OCI-LY3 (cell line): ENCODE measurements around the gene KNL1.
"Not testable (repeated sequence)": the region's sequence is repeated elsewhere in the genome, so short reads cannot be mapped to it uniquely, and the experiment has no call there.

Experiments
- H2AFZ ChIP-seq: fragments of 200-600, 300-600 bp; shearing (Covaris generic); 2 replicates; pipeline ENCODE4 v1.6.0; 2014; ENCODE audit warnings: antibody characterized with exemption, low read depth, low read length
- H3K27ac ChIP-seq: fragments of 200-600, 300-600 bp; sonication (generic); 2 replicates; pipeline ENCODE4 v1.5.1; 2014; ENCODE audit warnings: mild to moderate bottlenecking, low read length, moderate library complexity, mixed read lengths
- H3K27me3 ChIP-seq: fragments of 200-600, 300-600 bp; sonication (generic); 2 replicates; pipeline ENCODE4 v1.6.1; 2014; ENCODE audit warnings: low read depth, low read length, mixed read lengths
- H3K36me3 ChIP-seq: fragments of 200-600, 300-600 bp; sonication (generic); replicated peaks from 2 replicates; pipeline ENCODE3; 2014; ENCODE audit warnings: low read depth, low read length, mixed read lengths
- H3K4me1 ChIP-seq: fragments of 300-600, 200-600 bp; sonication (generic); 2 replicates; pipeline ENCODE4 v1.6.1; 2014; ENCODE audit warnings: low read length, mixed read lengths
- H3K4me2 ChIP-seq: fragments of 200-600, 300-600 bp; sonication (generic); 2 replicates; pipeline ENCODE4 v1.6.1; 2014; ENCODE audit warnings: low read length, mixed read lengths
- H3K4me3 ChIP-seq: fragments of 300-600, 200-600 bp; sonication (generic); 2 replicates; pipeline ENCODE4 v1.5.1; 2014; ENCODE audit warnings: antibody characterized with exemption, mild to moderate bottlenecking, low read length, moderate library complexity
- H3K79me2 ChIP-seq: fragments of 300-600, 200-600 bp; shearing (Covaris generic); 2 replicates; pipeline ENCODE4 v1.6.1; 2014; ENCODE audit warnings: mild to moderate bottlenecking, low read length, mixed read lengths
- H3K9ac ChIP-seq: fragments of 300-600, 200-600 bp; shearing (Covaris generic); 2 replicates; pipeline ENCODE4 v1.6.0; 2014; ENCODE audit warnings: mild to moderate bottlenecking, low read length, moderate library complexity
- H3K9me3 ChIP-seq: fragments of 200-600, 300-600 bp; shearing (Covaris generic); 2 replicates; pipeline ENCODE4 v1.6.1; 2014; ENCODE audit warnings: low read length, mixed read lengths; ENCODE audit not compliant: insufficient read depth
- H4K20me1 ChIP-seq: fragments of 200-600, 300-600 bp; sonication (generic); 2 replicates; pipeline ENCODE4 v1.6.1; 2016; ENCODE audit warnings: low read length, mixed read lengths; ENCODE audit not compliant: insufficient read depth
- CTCF ChIP-seq: fragments of 200-600, 300-600 bp; sonication (generic); IDR thresholded peaks from 2 replicates; pipeline ENCODE4 v1.5.1; 2014; ENCODE audit warnings: antibody characterized with exemption, low read length, low read depth
- EZH2phosphoT487 ChIP-seq: fragments of 200-600 bp; shearing (Covaris generic); IDR thresholded peaks from 2 replicates; pipeline ENCODE4 v1.6.1; 2018; ENCODE audit warnings: antibody characterized with exemption, mixed run types, low read depth

Gene KNL1

GRCh38 chr15:40660686-40661085 lies 66.6 kb downstream of the KNL1 start:
- TF ChIP-seq CTCF: no peak
- TF ChIP-seq EZH2phosphoT487: no peak
- no peak overlapping the region for H3K9ac ChIP-seq
- H4K20me1 ChIP-seq: no peaks in the 10 kb centered on the region
- H3K4me2 ChIP-seq: no peak overlapping the region
- no peaks in the 10 kb centered on the region for H3K9me3 ChIP-seq
- no peaks in the 10 kb centered on the region for H3K4me1 ChIP-seq
- H3K27ac ChIP-seq: no peak overlapping the region
- H3K4me3 ChIP-seq: no peak overlapping the region
- H3K36me3 ChIP-seq: peaks cover 11% of the 10 kb centered on the region
- H2AFZ ChIP-seq: no peak overlapping the region
- H3K79me2 ChIP-seq: no peaks in the 10 kb centered on the region
- H3K27me3 ChIP-seq: no peaks in the 10 kb centered on the region

- H3K9me3 ChIP-seq: no peaks in the 10 kb centered on the region
- H2AFZ ChIP-seq: no peak overlapping the region
- no peak for TF ChIP-seq CTCF
- TF ChIP-seq EZH2phosphoT487: no peak
- H3K27ac ChIP-seq: no peak overlapping the region
- no peaks in the 10 kb centered on the region for H3K27me3 ChIP-seq
- no peaks in the 10 kb centered on the region for H3K4me1 ChIP-seq
- no peak overlapping the region for H3K9ac ChIP-seq
- no peak overlapping the region for H3K4me3 ChIP-seq
- H3K79me2 ChIP-seq: no peaks in the 10 kb centered on the region
- H3K4me2 ChIP-seq: no peak overlapping the region
- peaks cover 8% of the 10 kb centered on the region for H3K36me3 ChIP-seq
- no peaks in the 10 kb centered on the region for H4K20me1 ChIP-seq
Observed at GRCh38 chr15:40664909-40665308, 70.9 kb downstream of the KNL1 start.

GRCh38 chr15:40676290-40676689 lies 82.2 kb downstream of the KNL1 start:
- H3K36me3 ChIP-seq, H3K9me3 ChIP-seq, H3K9ac ChIP-seq, H3K4me1 ChIP-seq, H3K27me3 ChIP-seq, H2AFZ ChIP-seq, H4K20me1 ChIP-seq, H3K79me2 ChIP-seq, H3K4me3 ChIP-seq, H3K27ac ChIP-seq, H3K4me2 ChIP-seq: not testable (repeated sequence)

- not testable (repeated sequence) for H3K9me3 ChIP-seq, H3K36me3 ChIP-seq, H3K4me3 ChIP-seq, H2AFZ ChIP-seq, H3K4me1 ChIP-seq, H3K27me3 ChIP-seq, H3K4me2 ChIP-seq, H3K27ac ChIP-seq, H3K9ac ChIP-seq, H4K20me1 ChIP-seq, H3K79me2 ChIP-seq
Observed at GRCh38 chr15:40676906-40677305, 82.9 kb downstream of the KNL1 start.

GRCh38 chr15:40680151-40680550 lies 86.1 kb downstream of the KNL1 start:
- Histone ChIP-seq H3K36me3 (no peaks in the 10 kb centered on the region), H3K4me2 (no peak overlapping the region), H3K79me2 (no peaks in the 10 kb centered on the region), H2AFZ (no peak overlapping the region), H4K20me1 (no peaks in the 10 kb centered on the region), H3K27ac (no peak overlapping the region), H3K4me1 (no peaks in the 10 kb centered on the region; the same call in 1 of the 2 replicates), H3K27me3 (no peaks in the 10 kb centered on the region), H3K4me3 (no peak overlapping the region), H3K9me3 (no peaks in the 10 kb centered on the region), H3K9ac (no peak overlapping the region)
- TF ChIP-seq CTCF (no peak), EZH2phosphoT487 (no peak)

GRCh38 chr15:40680959-40681358 lies 86.9 kb downstream of the KNL1 start:
- H3K4me3 ChIP-seq, H3K9ac ChIP-seq, H3K27me3 ChIP-seq, H4K20me1 ChIP-seq, H3K27ac ChIP-seq, H3K79me2 ChIP-seq, H3K9me3 ChIP-seq, H3K4me1 ChIP-seq, H3K36me3 ChIP-seq, H2AFZ ChIP-seq, H3K4me2 ChIP-seq: not testable (repeated sequence)
